Fibroblast of pulmonary artery (primary cell): ENCODE measurements around the gene IRX5.

Source experiments
- DNase-seq: peaks from one replicate; pipeline ENCODE4 v3.0.0-alpha.2; 2010; ENCODE audit warnings: low read depth
- H3K4me3 ChIP-seq: replicated peaks from 2 replicates; pipeline ENCODE4 v1.5.1; 2011; ENCODE audit warnings: low read depth, mild to moderate bottlenecking, control low read depth, low read length, moderate library complexity
- TF ChIP-seq, protein P1 (sequence below): IDR thresholded peaks from 2 replicates; pipeline ENCODE4 v1.5.1; 2011; ENCODE audit warnings: mild to moderate bottlenecking, control low read depth, low read length, inconsistent platforms; ENCODE audit errors: missing control alignments

IRX5 gene

DNA sequence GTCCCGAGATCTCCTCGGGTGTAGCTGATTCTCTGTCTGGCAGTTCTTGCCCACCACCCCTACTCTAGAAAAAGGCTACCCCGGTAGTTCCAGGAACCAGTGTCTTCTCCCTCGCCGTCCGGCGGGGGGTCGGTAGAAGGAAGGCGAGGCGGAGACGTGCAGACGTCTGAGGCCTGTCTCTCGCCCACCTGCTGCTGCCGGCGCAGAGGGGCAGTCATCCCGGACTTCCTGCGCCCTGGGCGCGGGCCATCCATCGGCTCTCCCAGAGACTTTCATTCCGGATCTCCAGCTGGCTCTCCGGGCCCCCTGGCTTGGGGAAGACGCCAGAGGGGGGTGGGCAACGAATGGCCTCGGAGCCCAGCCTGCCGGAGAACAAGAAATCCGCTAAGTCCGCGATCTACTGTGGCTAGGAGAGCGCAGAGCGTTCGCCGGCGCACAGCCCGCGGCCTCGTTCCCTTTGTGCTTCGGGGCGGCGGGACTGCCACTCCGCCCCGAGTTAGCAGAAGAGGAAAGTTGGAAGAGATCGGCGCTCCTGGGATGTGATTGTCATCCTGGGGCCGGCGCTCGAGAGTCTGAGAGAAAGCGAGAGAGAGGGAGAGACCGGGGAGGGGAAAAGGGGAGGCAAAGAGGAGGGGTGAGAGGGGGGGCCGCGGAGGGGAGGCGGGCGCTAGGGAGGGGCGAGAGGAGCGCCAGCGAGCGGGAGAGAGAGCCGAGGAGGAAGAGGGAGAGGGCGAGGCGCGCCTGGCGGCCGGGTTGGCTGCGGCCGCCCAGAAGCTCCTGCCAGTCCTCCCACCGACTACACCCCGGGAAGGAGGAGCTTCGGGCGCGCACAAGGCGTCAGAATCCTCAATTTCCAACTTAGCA lies at the start of gene IRX5:
Gene IRX5, plus strand, starts transcription at position 861 of the 864 bp plus-strand sequence. CDS start 334 bp downstream, outside the sequence.
- peak; percentile 96 for DNase-seq

DNA sequence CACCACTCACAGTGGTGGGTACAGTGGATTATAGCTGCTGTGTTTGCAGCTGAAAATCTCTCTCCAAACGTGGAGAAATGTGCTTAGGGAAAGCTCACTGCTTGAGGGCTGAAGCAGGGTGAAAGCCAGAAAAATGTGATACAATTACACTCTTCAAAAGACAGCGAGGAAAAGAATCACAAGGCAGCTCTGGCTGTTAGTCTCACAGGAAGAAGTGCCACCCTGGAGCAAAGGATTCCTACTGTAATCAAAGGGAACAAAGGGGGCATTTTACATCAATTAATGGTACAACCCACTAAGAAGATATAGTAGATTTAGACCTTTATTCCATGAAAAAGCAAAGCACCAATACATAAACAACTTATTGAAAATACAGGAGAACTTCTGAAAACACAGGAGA lies 48.1 kb upstream of the IRX5 start:
- TF ChIP-seq, protein P1, sequence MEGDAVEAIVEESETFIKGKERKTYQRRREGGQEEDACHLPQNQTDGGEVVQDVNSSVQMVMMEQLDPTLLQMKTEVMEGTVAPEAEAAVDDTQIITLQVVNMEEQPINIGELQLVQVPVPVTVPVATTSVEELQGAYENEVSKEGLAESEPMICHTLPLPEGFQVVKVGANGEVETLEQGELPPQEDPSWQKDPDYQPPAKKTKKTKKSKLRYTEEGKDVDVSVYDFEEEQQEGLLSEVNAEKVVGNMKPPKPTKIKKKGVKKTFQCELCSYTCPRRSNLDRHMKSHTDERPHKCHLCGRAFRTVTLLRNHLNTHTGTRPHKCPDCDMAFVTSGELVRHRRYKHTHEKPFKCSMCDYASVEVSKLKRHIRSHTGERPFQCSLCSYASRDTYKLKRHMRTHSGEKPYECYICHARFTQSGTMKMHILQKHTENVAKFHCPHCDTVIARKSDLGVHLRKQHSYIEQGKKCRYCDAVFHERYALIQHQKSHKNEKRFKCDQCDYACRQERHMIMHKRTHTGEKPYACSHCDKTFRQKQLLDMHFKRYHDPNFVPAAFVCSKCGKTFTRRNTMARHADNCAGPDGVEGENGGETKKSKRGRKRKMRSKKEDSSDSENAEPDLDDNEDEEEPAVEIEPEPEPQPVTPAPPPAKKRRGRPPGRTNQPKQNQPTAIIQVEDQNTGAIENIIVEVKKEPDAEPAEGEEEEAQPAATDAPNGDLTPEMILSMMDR = no peak
- DNase-seq = no peak
- no peak overlapping the region for H3K4me3 ChIP-seq

More for the DNA sequence above, at the start of gene IRX5:
- TF ChIP-seq, protein P1 = no peak
- peak within 1 kb of the TSS; percentile 53 for H3K4me3 ChIP-seq

DNA sequence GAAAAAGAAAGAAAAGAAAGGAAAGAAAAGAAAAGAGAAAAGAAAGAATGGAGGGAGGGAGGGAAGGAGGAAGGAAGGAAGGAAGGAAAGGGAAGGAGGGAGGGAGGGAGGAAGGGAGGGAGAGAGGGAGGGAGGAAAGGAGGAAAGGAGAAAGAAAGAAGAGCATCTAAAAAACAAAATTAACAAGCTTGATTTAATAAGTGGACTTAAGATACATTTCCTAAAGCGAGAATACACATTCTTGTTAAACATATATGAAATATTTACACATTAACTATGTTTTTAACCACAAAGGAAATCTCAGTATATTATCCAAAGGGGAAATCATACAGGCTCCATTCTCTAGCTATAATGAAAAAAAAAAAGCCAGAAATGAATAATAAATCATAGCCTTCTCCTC lies 47.3 kb upstream of the IRX5 start:
- DNase-seq = no peak
- TF ChIP-seq, protein P1 = no peak
- no peak overlapping the region for H3K4me3 ChIP-seq

DNA sequence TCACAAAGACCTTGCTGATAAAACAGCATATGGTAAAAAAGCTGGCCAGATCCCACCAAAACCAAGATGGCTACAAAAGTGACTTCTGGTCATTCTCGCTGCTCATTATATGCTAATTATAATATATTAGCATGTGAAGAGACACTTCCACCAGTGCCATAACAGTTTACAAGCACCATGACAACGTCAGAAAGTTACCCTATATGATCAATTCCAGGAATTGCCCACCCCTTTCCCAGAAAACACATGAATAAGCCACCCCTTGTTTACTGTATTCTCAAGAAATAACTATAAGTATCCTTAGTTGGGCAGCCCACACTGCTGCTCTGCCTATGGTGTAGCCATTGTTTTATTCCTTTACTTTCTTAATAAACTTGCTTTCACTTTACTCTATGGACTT lies 44.6 kb upstream of the IRX5 start:
- TF ChIP-seq, protein P1 = no peak
- H3K4me3 ChIP-seq = no peak overlapping the region
- DNase-seq = no peak

DNA sequence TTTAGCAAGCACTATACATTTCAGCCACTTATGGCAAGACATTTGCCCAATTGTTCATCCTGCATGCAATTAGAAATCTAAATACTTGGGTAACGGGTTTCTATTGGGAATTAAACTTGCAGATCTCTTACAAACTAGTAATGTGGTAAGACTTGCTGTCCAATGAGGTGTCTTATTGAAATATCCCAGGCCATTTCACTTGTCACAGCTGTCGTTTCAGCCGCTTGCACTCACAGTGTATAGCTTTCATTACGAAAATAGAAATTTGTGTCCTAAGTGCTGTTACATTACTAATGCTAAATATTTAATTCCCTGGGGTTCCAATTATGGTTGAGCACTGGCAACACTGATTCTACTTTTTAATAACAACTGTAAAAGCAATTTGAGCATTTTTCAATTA lies 40.3 kb upstream of the IRX5 start:
- H3K4me3 ChIP-seq = no peak overlapping the region
- DNase-seq = no peak
- TF ChIP-seq, protein P1 = no peak

DNA sequence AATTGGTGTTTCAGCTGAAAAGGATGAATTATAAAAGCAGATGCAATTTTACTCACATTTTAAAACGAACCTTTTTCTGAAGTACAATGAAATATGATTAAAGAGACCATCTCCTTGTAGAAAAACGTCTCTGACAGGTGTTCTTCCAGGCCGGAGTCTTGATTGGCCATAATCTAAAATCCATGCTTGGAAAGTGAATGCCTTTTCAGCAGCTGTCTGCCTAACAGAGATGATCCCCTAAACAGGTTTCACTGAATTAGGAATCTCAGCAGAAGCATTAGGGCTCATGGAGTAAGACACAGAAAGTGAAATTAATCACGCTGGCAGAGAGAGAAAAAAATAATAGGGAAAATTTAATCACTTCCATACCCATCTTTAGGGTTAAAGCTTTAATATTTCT lies 39.3 kb upstream of the IRX5 start:
- no peak overlapping the region for H3K4me3 ChIP-seq
- no peak for DNase-seq
- TF ChIP-seq, protein P1 = no peak

DNA sequence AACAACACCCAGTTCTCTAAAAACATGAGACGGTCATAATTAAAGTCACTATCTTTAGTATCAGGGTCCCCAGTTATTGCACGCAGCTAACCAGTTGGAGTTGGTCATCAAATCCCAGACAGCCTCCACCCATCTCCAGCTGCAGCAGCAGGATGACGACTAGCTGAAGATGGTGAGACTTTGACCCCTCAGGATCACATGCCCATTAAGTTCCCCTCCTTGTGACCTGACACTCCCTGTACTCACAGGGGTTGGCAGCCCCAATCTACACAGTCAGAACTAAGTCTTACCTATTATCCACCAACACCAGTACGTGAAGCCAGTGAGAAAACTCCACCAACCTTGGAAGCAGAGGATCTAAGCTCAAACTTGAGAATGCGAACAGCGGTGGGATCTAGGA lies 37.7 kb upstream of the IRX5 start:
- DNase-seq = no peak
- no peak overlapping the region for H3K4me3 ChIP-seq
- TF ChIP-seq, protein P1 = no peak
